NT2/D1 (cell line): ENCODE measurements around the gene FXYD3.

ENCODE experiments used
- SUZ12 ChIP-seq: IDR thresholded peaks from 2 replicates; pipeline ENCODE4 v1.6.1; 2011; ENCODE audit not compliant: insufficient read length, insufficient read depth; ENCODE audit errors: extremely low read depth
- YY1 ChIP-seq: IDR thresholded peaks from 2 replicates; pipeline ENCODE4 v1.6.1; 2011; ENCODE audit not compliant: insufficient read length, insufficient read depth
- ZNF274 ChIP-seq: IDR thresholded peaks from 2 replicates; pipeline ENCODE4 v1.6.1; 2011; ENCODE audit warnings: mild to moderate bottlenecking, low read depth, low read length

DNA sequence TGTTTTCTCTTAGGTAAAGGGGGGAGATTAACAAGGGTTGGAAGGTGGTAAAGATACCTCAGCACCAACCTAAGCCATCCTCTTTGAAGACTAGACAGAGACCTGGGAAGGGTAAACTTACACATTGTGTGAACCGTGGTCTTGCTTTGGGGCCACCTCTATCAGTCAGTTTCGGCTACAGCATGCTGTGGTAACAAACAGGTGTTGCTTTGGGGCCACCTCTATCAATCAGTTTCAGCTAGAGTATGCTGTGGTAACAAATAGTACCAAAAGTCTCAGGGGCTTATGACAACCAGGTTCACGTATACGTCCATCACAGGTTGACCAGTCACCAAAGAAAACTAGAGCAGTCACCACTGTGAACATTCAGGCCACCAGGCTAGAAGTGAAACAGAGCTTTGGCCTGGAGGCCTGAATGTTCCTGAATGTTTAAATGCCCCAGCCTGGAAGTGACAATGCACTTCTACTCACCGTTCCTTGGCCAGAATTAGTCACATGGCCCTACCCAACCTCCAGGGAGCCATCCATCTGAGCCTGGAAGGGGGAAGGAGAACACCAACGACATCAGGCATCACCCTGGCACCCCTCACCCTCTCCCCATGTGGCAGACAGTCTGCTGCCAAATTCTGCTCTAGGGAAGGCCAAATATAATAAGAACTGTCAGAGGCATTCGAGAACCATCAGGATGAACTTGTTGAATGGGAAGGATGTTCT, 31.3 kb downstream of the FXYD3 start:
- TF ChIP-seq YY1 (no peak), ZNF274 (no peak), SUZ12 (no peak)
